Measurements from ENCODE around the gene SLC23A2.

- TF ChIP-seq POLR2A (IDR thresholded peaks at IDR 0.05) (no peak), CTCF (IDR thresholded peaks at IDR 0.05) (no peak)
Observed at GRCh38 chr20:5044075-5044620, 42.8 kb upstream of the SLC23A2 start.
